HG02571 (cell line): ENCODE results near the gene ADCY7.
"Not testable (repeated sequence)": the region's sequence is repeated elsewhere in the genome, so short reads cannot be mapped to it uniquely, and the experiment has no call there.

Experiments used
- ATAC-seq: cut with Tn5 transposase; IDR thresholded peaks from one replicate; pipeline ENCODE4 v1.9.1; 2021; ENCODE audit warnings: mild to moderate bottlenecking, moderate library complexity; ENCODE audit not compliant: unreplicated experiment

ADCY7 gene

DNA sequence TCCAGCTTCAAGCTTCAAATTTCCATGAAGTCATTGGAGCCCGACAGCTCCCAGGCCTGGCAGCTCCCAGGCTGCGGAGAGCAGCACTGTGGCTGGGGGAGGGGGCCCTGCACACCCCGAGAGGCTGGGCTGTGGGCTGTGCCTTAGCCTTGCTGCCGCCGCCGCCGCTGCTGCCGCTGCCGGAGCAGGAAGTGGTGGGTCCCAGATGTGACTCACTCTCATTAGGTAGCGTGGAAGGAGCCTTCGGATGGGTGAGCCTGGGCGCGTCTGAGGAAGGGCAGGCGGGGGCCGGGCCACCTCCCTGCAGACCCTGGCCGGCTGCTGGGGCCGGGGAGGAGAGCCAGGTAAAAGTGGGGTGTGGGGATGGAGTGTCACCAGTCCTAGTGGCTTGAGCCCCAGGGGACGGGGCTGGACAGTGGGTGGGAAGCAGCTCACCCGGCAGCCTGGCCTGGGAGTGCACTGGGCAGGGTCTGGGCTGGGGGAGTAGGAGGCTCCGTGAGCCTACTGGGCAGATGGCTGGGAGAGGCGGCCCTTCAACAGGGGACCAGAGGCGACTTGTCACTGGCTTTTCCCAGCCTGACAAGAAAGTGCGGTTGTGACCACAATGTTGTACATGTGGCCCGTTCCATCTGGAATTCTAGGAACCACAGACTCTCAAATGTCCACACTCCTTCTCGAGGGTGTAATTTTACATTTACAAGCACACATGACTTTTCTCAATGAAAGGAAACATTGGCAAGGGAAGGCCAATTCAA lies at the start of gene ADCY7:
TSS of gene ADCY7 (plus strand) at position 215 of the 755 bp plus-strand sequence. CDS start 21,629 bp downstream, outside the sequence.
- ATAC-seq, result peak; percentile 77

DNA sequence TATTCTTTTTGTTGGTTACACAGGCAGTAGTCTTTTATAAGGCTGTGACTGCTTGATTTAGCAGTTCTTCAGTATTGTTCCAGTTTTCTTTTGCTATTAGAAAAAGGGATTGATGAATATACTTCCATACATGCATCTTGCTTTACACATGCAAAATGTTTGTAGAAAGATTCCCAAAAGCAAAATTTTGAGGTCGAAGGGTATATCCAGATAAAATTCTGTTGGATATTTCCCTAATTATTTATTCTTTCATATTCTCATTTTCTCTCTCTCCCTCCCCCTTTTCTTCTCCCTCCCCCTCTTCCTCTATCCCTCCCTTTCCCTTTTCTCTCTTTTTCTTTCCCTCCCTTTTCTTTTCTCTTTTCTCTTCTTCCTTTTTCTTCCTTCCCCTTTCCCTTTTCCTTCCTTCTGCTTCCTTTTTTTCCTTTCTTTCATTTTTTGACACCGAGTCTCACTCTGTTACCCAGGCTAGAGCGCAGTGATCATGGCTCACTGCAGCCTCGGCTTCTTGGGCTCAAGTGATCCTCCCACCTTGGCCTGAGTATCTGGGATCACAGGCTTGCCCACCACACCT lies 46.9 kb upstream of the ADCY7 start:
- no peak for ATAC-seq

DNA sequence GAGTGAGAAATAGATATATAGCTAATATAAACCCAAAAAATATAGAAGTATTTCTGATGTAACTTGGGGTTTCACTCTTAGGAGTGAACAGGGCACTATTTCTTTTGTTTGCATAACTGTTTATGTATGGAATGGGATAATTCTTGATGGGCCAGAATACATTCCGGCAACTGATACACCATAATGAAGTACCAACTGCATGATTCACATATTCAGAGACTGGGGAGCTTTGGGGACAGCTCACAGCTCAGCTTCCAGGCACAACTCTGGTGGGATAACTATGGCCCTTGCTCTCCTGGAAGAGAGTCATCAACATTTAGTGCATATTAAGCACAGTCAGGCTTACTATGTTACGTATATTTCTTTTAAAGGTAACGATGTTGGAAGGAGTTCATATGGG lies 42.1 kb upstream of the ADCY7 start:
- no peak for ATAC-seq

DNA sequence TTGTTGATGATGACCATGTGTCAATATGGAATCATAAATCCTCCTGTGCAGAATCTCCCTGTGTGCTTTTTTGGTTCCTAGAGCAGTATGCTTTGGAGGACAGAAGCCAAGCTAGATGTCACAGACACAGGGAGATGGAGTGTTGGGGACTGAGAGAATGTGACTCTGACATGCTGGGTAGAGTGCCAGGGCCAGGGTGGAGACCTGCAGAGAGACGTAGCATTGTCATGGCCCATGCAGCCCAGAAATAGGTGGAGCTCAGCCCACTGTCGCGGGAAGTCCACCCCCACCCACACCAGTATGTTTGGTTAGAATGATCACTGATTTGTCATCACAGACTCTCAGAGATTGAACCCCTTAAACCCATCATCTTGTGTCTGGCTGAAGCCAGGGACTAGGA lies 39.2 kb upstream of the ADCY7 start:
- no peak for ATAC-seq

DNA sequence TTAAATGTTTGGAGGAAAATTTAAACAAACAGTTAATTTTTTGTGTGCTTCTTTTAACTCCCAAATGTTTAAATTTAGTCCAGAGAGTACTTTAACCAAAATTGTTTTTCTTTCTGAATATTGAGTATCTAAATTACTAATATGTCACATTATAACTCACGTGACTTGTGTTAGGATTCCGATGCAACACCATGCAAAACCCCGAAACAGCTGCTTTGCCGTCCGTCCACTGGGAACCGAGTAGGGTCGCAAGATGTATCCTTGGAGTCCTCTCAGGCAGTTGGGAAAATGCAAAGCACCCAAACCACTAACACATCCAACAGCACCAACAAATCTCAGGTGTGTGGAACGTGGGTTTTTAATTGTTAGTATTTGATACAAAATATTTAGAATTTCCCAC lies 38.7 kb upstream of the ADCY7 start:
- no peak for ATAC-seq

DNA sequence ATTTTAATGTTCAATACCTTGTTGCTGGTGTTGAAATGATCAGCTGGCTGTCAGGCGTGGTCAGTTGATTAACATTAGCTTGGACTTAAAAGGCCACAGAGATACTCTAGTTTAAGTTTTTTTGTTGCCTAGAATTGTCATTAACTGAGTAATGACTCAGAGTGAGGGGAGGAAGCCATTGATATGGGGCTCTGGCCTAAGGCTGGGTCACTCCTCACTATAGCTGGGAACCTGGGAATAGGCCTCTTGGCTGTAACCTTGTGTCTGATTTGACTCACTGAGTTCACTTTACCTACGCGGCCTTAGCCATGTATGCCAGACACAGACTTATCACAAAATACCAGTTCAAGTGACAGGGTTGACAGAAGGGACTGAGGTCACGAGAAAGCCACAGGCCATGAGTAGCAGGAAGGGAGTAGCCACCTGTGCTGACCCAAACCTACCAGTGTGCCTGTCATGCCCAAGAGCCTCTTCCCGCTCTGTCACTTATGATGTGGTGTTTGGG lies 37.9 kb upstream of the ADCY7 start:
- ATAC-seq, result no peak

DNA sequence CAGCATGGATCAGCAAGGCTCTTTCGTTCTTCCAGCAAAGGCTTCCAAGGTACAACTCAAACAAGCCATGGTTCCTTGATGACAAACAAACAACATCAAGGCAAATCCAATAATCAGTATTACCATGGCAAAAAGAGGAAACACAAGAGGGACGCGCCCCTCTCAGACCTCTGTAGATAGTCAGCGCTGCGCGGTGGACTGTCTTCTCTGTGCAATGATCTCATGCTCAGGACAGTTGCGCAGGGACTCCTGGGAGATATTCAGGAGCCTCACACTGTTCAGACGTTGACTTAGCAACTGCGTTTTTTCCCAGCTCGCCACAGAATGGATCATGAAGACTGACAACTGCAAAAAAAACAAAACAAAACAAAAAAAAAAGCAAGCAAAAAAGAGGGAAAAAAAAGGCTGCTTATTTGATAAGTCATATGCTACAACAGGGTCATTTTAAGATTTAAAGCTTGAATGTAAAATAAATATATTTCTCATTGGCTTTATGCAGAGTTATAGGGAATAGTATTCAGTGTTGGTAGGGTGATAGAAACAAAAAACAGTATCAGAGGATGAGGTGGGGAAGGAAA lies 37.1 kb upstream of the ADCY7 start:
- no peak for ATAC-seq

DNA sequence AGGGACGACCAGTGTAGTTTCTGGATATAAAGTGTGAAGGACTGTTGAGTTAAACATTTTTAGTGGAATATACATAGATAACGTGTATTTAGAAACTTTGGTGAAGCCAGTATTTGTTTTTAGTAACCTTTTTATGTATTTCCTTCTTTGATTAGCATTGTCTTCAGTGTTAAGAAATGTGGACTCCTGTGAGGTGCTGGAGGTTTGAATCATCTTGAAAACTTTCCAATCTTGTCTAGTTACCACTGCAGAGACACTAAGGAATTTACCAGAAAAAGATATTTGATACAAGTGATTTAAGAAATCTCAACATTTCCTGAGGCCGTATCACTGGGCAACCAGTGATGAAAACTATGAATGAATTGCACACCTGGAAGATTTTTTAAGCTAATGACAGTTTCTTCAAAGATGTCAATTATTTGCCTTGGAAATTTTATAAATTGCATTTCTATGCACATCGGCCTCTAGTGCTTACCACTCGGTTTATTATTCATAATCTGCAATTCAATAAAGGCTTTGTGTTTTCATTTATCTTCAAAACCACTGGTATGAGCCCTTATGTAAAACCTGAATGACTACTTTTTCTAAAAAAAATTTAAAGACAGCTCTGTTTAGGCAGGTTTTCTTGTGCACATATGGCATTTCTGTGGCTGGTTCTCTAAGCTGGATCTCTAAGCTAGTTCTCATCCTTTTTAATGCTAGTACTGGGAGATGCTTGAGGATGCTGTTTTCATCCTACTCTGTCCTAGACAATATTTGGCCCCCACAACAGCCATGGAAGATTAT lies 31.4 kb upstream of the ADCY7 start:
- no peak for ATAC-seq

DNA sequence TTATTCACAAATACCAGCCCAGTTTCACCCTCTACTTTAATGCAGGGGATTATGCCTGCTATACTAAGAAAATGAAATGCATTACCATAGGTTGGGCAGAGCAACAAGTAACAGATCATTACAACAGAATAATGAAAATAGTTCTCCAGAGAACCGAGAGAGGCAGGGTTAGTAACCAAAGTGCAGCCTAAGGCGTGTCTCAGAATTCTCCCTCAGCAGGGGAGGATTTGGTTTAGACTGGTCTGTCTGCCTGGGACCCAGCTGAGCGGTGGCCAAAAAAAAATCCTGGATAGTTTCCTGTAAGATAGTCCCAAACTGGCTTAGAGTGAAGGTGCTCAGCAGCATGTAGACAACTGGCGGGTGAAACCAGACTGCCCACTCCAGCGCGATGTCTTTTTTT lies 30.8 kb upstream of the ADCY7 start:
- ATAC-seq, result no peak

DNA sequence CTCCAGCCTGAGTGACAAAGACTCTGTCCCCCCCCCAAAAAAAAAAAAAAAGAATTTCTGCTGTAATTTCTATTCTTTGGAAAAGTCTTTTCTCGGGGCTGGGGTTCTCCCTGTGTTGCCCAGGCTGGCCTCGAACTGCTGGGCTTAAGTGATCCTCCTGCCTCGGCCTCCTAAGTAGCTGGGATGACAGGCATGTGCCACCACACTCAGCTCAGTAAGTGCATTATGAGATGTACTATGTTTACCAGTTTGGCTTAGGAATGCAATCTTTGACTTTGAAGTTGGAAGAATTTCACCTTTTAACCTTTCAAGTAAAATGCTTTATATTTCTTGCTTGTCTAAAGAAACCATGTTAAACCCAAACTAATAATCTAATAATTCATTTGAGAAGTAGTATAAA lies 28.0 kb upstream of the ADCY7 start:
- ATAC-seq, result no peak

DNA sequence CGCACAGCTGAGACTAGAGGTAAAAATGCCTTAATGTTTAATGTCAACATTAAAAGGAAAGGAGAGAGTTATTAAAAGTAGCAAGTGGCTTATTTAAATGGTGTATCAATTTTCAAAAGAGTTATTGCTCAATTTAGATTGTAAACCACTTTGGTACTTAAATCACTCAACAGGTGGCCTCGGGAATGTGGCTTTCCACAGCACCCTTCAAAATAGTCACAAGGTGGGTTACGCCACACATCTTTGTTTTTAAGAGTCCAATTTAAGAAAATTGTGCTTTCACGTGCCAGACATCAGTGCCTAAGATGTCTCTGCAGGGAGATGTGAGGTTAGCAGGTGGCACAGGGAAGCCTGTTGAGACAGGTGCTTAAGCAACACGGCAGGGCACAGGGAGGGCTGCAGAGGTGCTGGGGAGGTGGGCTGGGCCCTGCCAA lies 27.5 kb upstream of the ADCY7 start:
- no peak for ATAC-seq

DNA sequence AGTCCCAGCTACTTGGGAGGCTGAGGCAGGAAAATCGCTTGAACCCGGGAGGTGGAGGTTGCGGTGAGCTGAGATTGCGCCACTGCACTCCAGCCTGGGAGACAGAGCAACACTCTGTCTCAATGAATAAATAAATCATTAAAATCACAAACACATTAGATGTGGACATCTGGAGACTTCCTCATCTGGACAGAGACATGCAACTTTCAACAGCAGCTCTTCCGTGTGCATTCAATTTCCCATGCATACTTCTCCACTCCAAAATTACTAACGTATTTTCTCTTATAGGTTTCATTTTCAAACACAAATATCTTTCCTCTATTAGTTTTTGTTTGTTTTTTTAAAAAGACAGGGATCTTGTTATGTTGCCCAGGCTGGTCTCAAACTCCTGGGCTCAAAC lies 23.3 kb upstream of the ADCY7 start:
- ATAC-seq, result not testable (repeated sequence)

DNA sequence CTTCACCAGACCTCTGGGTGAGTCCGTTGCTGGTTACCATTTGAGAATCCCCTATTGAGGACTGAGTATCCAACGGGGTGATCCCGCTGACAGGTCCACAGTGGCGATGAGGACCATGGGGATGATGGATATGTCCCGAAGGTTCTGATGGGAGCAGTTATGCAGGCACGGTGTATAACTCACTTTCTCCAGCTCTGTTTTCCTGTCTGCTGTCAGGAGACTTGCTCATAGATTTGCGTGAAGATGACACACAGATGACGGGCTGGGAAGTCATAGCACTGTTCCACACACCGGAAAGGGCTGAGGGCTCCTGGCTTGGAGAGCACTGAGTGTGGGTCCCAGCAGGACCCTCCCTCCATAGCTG lies 22.2 kb upstream of the ADCY7 start:
- ATAC-seq, result no peak

DNA sequence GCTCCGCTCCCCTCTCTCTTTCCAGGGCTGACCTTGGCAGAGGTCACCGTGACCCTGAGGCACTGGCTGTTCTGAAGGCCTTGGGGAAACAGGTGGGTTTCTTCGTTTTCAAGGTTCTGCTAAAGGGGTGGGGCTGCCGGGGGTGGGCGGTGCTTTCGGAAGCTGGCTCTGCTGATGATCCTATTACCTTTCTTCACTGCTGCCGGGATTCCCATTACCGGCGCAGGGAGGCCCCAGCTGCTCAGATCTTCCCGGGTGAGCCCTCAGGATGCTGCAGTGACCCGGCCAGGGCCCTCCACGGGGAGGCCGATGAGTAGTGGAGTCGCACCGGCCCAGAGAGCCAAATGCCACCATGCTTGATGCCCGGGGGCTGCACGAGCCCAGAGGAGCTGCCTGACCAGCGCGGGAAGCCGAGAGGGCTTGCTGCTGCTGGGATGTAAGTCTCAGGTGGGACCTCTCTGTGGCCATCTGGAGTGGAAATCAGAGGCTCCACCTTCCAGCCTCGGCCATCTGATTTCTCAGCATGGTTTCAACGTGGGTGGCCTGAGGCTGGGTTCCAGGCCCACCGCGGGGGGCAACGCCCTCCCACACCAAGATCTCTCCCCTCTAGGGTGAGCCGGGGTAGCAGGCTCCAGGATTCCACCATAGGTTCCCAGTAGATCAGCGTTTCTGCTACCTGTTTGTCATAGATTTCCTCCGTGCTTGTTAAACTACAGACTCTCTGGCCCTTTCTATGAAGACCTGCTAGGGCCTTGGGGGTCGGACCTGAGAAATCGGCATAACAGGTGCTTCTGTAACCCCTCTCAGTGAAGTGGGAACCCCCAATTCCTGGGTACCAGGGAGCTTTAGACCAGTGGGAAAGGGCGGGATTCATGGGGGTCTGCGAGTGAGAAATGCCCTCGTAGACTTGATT lies 21.6 kb upstream of the ADCY7 start:
- no peak for ATAC-seq

DNA sequence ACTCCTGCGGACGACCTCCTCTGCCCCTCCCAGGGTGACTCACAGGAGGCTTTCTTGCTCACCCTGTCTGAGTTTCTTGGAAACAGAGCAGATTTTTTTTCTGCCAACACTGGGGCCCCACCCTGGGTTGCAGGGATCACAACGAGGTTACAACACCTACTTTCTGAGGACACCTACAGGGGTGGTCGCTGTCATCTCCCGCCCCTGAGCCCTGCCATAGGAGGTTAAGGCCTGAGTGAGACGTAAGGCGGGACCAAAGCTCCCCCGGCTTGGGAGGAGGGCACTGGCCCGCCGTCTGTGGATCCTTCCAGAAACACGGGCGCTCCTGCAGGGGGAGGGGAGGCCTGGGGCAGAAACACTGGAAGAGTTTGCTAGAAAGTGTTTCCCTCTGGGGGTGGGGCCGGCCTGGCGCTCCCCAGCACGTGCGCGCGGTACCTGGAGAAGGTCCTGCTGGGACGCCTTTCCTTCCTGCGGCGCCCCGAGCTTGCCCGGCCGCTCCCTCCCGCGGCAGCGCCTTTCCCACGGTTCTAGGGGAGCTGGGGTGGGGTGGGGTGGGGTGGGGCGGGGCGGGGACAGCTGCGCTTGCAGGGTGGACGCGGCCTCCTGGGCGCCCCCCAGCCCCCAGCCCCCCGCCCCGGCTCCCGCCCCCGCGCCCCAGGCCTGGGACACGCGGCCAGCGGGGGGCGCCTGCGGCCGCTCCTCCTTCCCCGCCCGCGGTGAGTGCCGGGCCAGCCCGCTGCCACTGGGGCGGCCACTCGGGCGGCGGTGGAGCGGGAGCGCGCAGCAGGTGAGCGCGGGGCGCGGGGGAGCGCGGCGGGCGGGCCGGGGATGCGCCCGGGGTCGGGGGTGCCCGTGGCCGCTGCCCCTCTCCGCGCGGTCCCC lies 20.7 kb upstream of the ADCY7 start:
- ATAC-seq, result peak; percentile 63

DNA sequence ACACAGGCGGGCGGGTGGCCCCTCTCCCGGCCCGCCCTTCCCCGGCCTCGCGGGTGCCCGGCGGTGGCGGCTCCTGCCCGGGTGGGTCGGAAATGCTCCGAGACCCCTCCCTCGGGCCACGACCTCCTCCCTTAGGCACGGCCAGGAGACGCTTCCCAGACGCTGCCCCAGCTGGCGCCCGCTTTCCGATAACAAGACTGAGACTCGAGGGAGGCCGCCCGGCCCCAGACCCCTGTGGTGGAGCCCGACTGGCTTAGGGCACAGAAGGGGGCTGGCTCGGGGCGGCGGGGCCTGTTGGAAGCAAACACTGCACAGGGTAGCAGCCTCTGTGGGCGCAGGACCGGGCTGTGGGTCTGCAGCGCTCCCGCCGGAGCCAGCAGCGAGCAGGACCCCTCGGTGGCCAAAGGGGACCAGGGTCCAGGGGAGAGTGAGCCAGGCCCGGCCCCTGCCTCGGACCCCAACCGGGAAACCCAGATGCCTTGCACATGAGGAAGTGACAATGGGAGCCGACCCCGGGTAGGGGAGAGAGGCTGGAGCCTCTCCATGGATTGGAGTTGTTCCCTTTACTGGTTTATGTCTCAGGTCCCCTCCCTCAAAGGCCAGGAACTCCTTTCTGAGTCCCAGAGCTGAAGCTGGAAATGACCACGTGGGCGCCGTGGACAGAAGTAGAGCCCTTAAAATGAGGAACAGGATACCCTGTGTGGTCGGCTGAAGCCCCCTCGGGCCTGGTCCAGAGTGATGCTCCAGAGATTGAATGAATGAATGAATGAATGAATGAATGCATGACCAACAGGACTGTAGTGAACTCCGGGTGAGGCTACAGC lies 19.8 kb upstream of the ADCY7 start:
- ATAC-seq, result peak; percentile 13

DNA sequence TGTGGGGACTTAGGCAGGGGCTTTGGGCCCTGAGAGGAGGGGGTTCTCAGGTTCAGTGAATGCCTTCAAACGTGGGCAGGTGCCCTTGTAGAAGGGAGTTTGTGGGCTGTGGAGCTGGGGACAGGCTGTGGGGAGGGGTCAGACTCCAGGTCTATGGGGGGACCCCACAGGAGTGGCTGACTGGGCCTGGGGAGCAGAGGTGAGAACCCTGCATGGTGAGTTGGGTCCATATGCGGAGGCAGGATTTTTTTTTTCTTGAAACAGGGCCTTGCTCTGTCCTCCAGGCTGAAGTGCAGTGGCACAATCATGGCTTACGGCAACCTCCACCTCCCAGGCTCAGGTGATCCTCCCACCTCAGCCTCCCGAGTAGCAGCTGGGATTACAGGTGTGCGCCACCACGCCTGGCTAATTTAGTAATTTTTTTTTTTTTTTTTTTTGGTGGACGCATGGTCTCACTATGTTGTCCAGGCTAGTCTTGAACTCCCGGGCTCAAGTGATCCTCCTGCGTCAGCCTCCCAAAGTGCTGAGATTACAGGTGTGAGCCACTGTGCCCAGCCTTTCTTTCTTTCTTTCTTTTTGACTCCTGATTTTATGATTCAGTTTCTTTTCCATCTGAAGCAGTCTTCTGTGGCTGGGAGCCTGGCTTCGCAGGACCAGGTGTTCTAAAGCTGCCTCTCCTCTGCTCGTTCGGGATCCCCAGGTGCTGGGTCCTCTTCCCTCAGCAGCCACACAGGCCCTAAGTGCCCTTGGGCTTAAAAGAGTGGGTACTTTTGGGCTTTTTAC lies 19.0 kb upstream of the ADCY7 start:
- no peak for ATAC-seq
